H1 (cell line): ENCODE data around the gene MARK4. TPM values are rescaled to one million over a fixed set of nuclear protein-coding genes. Genes with fewer than 3 reads are reported as not detected.

ENCODE experiments used
- ASH2L ChIP-seq: fragments of 200-600, 300-600 bp; sonication (generic); IDR thresholded peaks from one replicate; pipeline ENCODE4 v1.7.1; 2017; ENCODE audit warnings: low read length
- CHD1 ChIP-seq: IDR thresholded peaks from 2 replicates; pipeline ENCODE4 v1.6.1; 2012; ENCODE audit warnings: low read depth, low read length, improper control_type of control experiment
- CHD7 ChIP-seq: fragments of 300-600 bp; sonication (generic); IDR thresholded peaks from 2 replicates; pipeline ENCODE4 v1.7.1; 2012; ENCODE audit warnings: low read length, moderate library complexity, mild to moderate bottlenecking, inconsistent platforms; ENCODE audit not compliant: insufficient replicate concordance
- E2F6 ChIP-seq: IDR thresholded peaks from 2 replicates; pipeline ENCODE4 v1.6.1; 2012; ENCODE audit warnings: inconsistent platforms
- GABPA ChIP-seq: IDR thresholded peaks from 2 replicates; pipeline ENCODE4 v1.6.1; 2011; ENCODE audit warnings: mild to moderate bottlenecking, low read length, moderate library complexity, borderline replicate concordance; ENCODE audit not compliant: insufficient read depth
- PHF8 ChIP-seq: fragments of 200-600 bp; sonication (generic); conservative IDR thresholded peaks from 2 replicates; pipeline ENCODE4 v1.7.1; 2012; ENCODE audit warnings: low read depth, mild to moderate bottlenecking, inconsistent platforms, low read length, moderate library complexity
- RFX5 ChIP-seq: IDR thresholded peaks from 2 replicates; pipeline ENCODE4 v1.6.1; 2011; ENCODE audit warnings: low read depth, low read length, improper control_type of control experiment, borderline replicate concordance
- SIX5 ChIP-seq: IDR thresholded peaks from 2 replicates; pipeline ENCODE4 v1.6.1; 2011; ENCODE audit warnings: mild to moderate bottlenecking, low read depth, low read length
- TCF12 ChIP-seq: IDR thresholded peaks from 2 replicates; pipeline ENCODE4 v1.6.1; 2011; ENCODE audit warnings: low read depth, mild to moderate bottlenecking, low read length
- polyA plus RNA-seq, 7 experiments: library from polyadenylated mRNA; depleted of rRNA in 3 of 7; stranded (reverse) in 5 of 7; unstranded in 2 of 7; fragments of >200 nt in 5 of 7; fragments of 200-250 nt in 2 of 7; gene quantifications; 1 replicate in 5 of 7; 2 replicates in 1 of 7; 4 replicates in 1 of 7; pipeline versions ENCODE4 v1.2.1 to v1.2.3, GENCODE V29; 2011 to 2013; ENCODE audit warnings: missing spikeins in 2 of 7, mixed read lengths in 2 of 7
- total RNA-seq: library from RNA; stranded (reverse); fragmentation: NEBNext Ultra II Directional; extraction: Animal tissue kit (Norgen Biotek cat#: 25700); gene quantifications from 2 replicates; pipeline ENCODE4 v1.2.1, GENCODE V29; 2021

The MARK4 gene
- total and polyA plus RNA-seq, 2 of the 8 experiments (the other 6 are each of a cell fraction or from before 2014, with no cell fraction given): 12.3 to 49.8 TPM

- TF ChIP-seq CHD7 (no peak), GABPA (no peak), RFX5 (no peak), E2F6 (no peak), SIX5 (no peak), PHF8 (no peak), TCF12 (no peak), CHD1 (no peak), ASH2L (no peak)
Observed at GRCh38 chr19:45247136-45247535, 3.9 kb upstream of the MARK4 start (continued).
